IPS-NIHi7 (cell line): Measurements from ENCODE around the gene ZNF766.
"Not testable (repeated sequence)": the region's sequence is repeated elsewhere in the genome, so short reads cannot be mapped to it uniquely, and the experiment has no call there.

ENCODE experiments used
- DNase-seq: peaks from one replicate; pipeline ENCODE4 v3.0.0; 2012; ENCODE audit warnings: mixed read lengths; ENCODE audit errors: extremely low spot score

The ZNF766 gene

GRCh38 chr19:52275988-52276387 lies 6.6 kb downstream of the ZNF766 start:
- DNase-seq: no peak

GRCh38 chr19:52277471-52277870 lies 8.1 kb downstream of the ZNF766 start:
- DNase-seq: no peak

- no peak for DNase-seq
Observed at GRCh38 chr19:52286256-52286655, 16.9 kb downstream of the ZNF766 start.

- DNase-seq: no peak
Observed at GRCh38 chr19:52291781-52292180, 22.4 kb downstream of the ZNF766 start.

- DNase-seq: not testable (repeated sequence)
Observed at GRCh38 chr19:52292946-52293345, 23.6 kb downstream of the ZNF766 start.

- no peak for DNase-seq
Observed at GRCh38 chr19:52296400-52296772, 27.0 kb downstream of the ZNF766 start.

GRCh38 chr19:52296773-52297600 lies 27.6 kb downstream of the ZNF766 start, which contains the start of gene ZNF480:
ZNF480 (plus strand) TSS chr19:52297169; CDS start chr19:52300413, 3,244 bp downstream.
- DNase-seq: peak; percentile 81

- DNase-seq: no peak
Observed at GRCh38 chr19:52297601-52298364, 28.4 kb downstream of the ZNF766 start.

DNA sequence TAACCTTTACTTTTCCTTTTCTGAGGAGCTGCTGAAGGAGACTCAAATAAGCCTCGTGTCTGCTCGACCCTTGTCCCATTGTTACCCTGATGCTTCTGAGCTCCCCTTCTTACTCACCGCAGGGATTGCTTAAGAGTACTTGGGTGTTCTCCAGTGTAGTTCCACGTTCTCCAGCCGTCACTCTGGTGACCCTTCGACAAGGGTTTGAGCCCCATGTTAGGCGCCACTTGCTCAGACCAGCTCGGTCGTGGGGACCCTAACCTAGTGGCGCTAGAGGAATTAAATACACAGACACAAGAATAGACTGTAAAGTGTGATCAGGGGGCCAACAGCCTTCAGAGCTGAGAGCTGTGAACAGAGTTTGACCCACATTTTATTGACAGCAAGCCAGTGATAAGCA lies 37.9 kb downstream of the ZNF766 start:
- no peak for DNase-seq

DNA sequence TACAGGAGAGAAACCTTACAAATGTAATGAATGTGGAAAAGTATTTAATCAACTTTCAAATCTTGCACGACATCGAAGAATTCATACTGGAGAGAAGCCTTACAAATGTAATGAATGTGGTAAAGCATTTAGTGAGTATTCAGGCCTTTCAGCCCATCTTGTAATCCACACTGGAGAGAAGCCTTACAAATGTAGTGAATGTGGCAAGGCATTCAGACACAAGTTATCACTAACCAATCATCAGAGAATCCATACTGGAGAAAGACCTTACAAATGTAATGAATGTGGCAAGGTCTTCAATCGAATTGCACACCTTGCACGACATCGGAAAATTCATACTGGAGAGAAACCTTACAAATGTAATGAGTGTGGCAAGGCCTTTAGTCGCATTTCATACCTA lies 53.0 kb downstream of the ZNF766 start:
- no peak for DNase-seq

DNA sequence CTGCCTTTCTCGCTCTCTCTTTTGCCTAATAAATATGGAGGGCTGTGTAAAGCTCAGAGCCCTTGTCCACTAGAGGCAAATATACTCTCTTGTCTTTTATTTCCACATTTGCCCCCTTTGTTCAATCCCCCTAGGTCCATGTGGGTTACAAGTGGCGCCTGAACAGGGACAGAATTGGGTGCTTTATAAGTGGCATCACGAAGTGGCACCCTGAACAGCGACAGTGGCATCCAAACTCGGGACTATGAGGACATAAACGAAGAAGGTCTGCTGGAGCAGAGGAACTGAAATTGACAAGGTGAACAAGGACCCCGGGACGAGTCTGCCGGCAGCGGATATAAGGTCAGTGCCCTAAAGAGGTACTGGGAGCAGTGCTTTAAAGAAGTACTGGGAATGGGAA lies 62.4 kb downstream of the ZNF766 start:
- no peak for DNase-seq

DNA sequence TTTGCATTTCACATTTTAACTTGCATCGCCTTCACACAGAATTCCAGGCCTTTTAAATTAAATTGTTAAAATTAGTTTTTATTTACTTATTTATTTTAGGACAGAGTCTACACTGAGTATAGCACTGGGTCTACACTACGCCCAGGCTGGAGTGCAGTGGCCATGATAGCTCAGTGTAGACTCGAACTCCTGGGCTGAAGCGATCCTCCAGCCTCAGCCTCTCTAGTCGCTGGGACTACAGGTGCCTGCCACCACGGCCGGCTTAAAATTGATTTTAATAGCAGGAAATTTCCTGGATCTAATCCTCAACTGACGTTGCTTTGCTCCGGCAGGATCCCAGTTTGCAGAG lies 66.4 kb downstream of the ZNF766 start:
- no peak for DNase-seq

GRCh38 chr19:52336117-52336790 lies 66.9 kb downstream of the ZNF766 start, which contains the start of gene ZNF610:
ZNF610 (plus strand) TSS chr19:52336243; CDS start chr19:52349173, 12,930 bp downstream.
- DNase-seq: peak; percentile 91

DNA sequence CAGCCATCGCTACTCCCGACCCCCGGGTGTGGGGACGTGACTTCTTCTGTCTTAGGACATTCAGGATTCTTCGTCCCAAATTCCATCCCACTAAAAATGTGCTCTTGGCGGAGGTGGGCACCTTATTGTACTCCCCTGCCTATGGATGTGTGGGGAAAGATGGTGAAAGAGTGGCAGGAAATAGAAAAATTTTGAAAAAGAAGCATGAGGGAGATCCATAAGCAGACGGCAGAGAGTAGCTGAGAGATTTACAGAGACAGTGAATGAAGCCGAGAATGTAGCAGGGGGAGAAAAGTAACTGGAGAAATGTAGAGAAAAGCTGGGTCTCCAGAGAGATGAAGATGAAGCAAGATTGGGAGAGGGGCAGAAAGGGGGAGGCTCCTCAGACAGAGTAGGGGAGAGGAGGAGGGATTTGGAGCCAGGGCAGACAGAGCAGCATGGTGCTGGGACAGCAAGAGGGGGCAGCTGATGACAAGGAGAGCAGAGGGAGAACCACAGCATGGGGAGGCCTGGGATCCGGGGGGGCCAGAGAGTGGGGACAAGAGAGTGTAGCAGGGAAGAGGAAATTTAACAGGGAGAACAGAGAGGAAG lies 67.5 kb downstream of the ZNF766 start:
- no peak for DNase-seq

- DNase-seq: not testable (repeated sequence)
Observed at GRCh38 chr19:52339022-52339421, 69.6 kb downstream of the ZNF766 start.

- peak; percentile 92 for DNase-seq
Observed at GRCh38 chr19:52343548-52343947, 74.2 kb downstream of the ZNF766 start.

DNA sequence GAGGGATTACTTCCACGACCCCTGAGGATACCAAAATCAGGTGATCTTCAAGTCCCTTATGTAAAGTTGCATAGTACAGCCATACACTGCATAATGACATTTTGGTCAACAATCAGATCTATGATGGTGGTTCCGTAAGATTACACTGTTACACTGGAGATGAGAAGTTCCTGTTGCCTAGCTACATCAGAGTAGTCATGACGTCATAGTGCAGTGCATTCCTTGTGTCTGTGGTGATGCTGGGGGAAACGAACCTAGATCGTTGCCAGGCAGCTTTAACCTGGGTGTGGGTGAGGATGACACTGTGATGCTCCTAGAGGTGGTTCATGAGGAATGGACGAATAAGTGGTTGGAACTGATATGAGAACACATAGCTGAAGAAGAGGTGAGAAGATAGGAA lies 75.8 kb downstream of the ZNF766 start:
- no peak for DNase-seq
